ENCODE data around the gene TNFRSF21. TPM values are rescaled to one million over a fixed set of nuclear protein-coding genes. Genes with fewer than 3 reads are reported as not detected.

TNFRSF21 gene
- total and polyA plus RNA-seq, 2 donors from 2014 or later: 40.3 to 45.5 TPM

GRCh38 chr6:47256361-47256760 lies 53.3 kb downstream of the TNFRSF21 start:
- intact Hi-C loops (cut with DNase I): no loop called here
- no peak for FAIRE-seq

DNA sequence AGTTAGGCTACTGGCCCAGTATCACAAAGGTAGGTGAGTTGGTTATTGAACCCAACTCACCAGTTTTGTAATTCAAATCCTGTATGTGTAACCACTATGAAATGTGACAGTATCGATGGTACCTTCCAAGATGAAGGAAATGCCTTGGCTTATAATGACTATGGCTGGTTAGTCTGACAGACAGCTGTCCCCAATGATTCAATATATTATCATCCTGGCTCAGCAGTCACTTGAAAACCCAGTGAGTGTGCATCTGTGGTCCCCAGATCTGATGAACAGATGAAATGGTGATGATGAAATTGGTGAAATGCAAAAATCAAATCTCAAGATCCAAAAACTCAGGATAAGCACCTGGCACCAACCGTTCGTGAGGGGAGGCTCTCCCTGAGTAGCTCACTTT lies 54.8 kb downstream of the TNFRSF21 start:
- FAIRE-seq (no peak), DNase-seq (no peak)
- H3K4me1 ChIP-seq (ENCODE audit: control insufficient read depth in 2 of 3, insufficient read depth in 2 of 3, low read depth in 1 of 3, low read length in 3 of 3): peaks cover 0 to 3% (median 0%) of the 10 kb centered on the region in 3 donors
- H3K27me3 ChIP-seq (ENCODE audit: control insufficient read depth, insufficient read depth, low read length): no peaks in the 10 kb centered on the region
- H3K36me3 ChIP-seq (ENCODE audit: control insufficient read depth in 2 of 3, insufficient read depth in 3 of 3, low read length in 3 of 3): peaks cover 0 to 14% (median 3%) of the 10 kb centered on the region in 3 donors
- H3K27ac ChIP-seq (ENCODE audit: low read depth in 2 of 2, low read length in 2 of 2): no peak overlapping the region
- intact Hi-C loops (cut with DNase I): no loop called here
- H3K9ac ChIP-seq (ENCODE audit: low read length in 3 of 3): no peak overlapping the region
- H3K4me3 ChIP-seq (ENCODE audit: low read length in 3 of 3): no peak overlapping the region
- TF ChIP-seq CTCF (IDR thresholded peaks at IDR 0.05; ENCODE audit: borderline replicate concordance, extremely low read depth, insufficient read depth): no peak
- no peaks in the 10 kb centered on the region for H3K9me3 ChIP-seq (ENCODE audit: control insufficient read depth in 2 of 3, insufficient read depth in 1 of 3, low read length in 3 of 3)

More at GRCh38 chr6:47256361-47256760, 53.3 kb downstream of the TNFRSF21 start:
- Histone ChIP-seq H3K9ac (ENCODE audit: low read length in 3 of 3) (no peak overlapping the region), H3K4me1 (ENCODE audit: control insufficient read depth in 2 of 3, insufficient read depth in 2 of 3, low read depth in 1 of 3, low read length in 3 of 3) (no peaks in the 10 kb centered on the region), H3K9me3 (ENCODE audit: control insufficient read depth in 2 of 3, insufficient read depth in 1 of 3, low read length in 3 of 3) (no peaks in the 10 kb centered on the region), H3K27me3 (ENCODE audit: control insufficient read depth, insufficient read depth, low read length) (no peaks in the 10 kb centered on the region), H3K27ac (ENCODE audit: low read depth in 2 of 2, low read length in 2 of 2) (no peak overlapping the region), H3K36me3 (ENCODE audit: control insufficient read depth in 2 of 3, insufficient read depth in 3 of 3, low read length in 3 of 3) (peaks cover 0 to 18% (median 5%) of the 10 kb centered on the region in 3 donors), H3K4me3 (ENCODE audit: low read length in 3 of 3) (no peak overlapping the region)
- no peak for DNase-seq
- no peak for TF ChIP-seq CTCF (IDR thresholded peaks at IDR 0.05; ENCODE audit: borderline replicate concordance, extremely low read depth, insufficient read depth)

DNA sequence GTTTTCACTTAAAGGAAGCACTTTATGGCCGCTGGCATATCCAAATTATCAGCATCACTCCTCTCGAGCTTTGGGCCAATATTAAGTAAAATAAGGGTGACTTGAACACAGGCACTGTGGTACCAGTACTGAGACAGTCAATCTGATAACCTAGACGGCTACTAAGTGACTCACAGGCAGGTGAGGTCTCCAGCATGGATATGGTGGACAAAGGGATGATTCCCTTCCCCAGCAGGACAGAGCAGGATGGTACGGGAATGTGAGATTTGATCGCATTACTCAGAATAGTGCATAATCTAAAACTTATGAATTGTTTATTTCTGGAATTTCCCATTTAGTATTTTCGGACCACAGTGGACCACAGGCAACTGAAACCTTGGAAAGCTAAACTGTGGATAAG lies 55.7 kb downstream of the TNFRSF21 start:
- Histone ChIP-seq H3K4me1 (ENCODE audit: control insufficient read depth in 2 of 3, insufficient read depth in 2 of 3, low read depth in 1 of 3, low read length in 3 of 3) (peaks cover 0 to 3% (median 0%) of the 10 kb centered on the region in 3 donors), H3K4me3 (ENCODE audit: low read length in 3 of 3) (no peak overlapping the region), H3K9me3 (ENCODE audit: control insufficient read depth in 2 of 3, insufficient read depth in 1 of 3, low read length in 3 of 3) (no peaks in the 10 kb centered on the region), H3K27me3 (ENCODE audit: control insufficient read depth, insufficient read depth, low read length) (no peaks in the 10 kb centered on the region), H3K9ac (ENCODE audit: low read length in 3 of 3) (no peak overlapping the region), H3K36me3 (ENCODE audit: control insufficient read depth in 2 of 3, insufficient read depth in 3 of 3, low read length in 3 of 3) (peaks cover 0 to 14% (median 3%) of the 10 kb centered on the region in 3 donors), H3K27ac (ENCODE audit: low read depth in 2 of 2, low read length in 2 of 2) (no peak overlapping the region)
- intact Hi-C loops (cut with DNase I): no loop called here
- FAIRE-seq (no peak), DNase-seq (no peak)
- no peak for TF ChIP-seq CTCF (IDR thresholded peaks at IDR 0.05; ENCODE audit: borderline replicate concordance, extremely low read depth, insufficient read depth)

DNA sequence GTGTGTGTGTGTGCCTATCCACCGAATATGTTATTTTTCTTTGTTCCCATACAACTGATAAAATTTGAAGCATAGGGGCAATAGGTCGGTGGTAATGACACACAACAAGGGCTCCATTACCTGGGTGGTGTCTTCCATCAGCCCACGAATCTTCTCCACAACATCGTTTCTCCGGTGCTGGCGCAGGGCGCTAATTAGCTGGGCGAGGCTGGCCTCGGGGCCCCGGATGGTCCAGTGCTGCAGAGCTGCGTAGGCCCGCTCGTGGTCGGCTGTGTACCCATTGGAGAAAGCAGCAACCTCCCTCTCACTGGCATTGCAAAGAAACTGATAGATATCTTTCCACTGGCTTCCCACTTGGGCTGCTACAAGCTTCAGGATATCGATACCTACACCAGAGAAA lies 56.6 kb downstream of the TNFRSF21 start:
- H3K27ac ChIP-seq (ENCODE audit: low read depth in 2 of 2, low read length in 2 of 2): no peak overlapping the region
- no peak overlapping the region for H3K4me3 ChIP-seq (ENCODE audit: low read length in 3 of 3)
- peaks cover 0 to 11% (median 6%) of the 10 kb centered on the region in 3 donors for H3K4me1 ChIP-seq (ENCODE audit: control insufficient read depth in 2 of 3, insufficient read depth in 2 of 3, low read depth in 1 of 3, low read length in 3 of 3)
- FAIRE-seq (no peak), DNase-seq (no peak)
- no peaks in the 10 kb centered on the region for H3K27me3 ChIP-seq (ENCODE audit: control insufficient read depth, insufficient read depth, low read length)
- TF ChIP-seq CTCF (IDR thresholded peaks at IDR 0.05; ENCODE audit: borderline replicate concordance, extremely low read depth, insufficient read depth): no peak
- no peak overlapping the region for H3K9ac ChIP-seq (ENCODE audit: low read length in 3 of 3)
- intact Hi-C loops (cut with DNase I): no loop called here
- no peaks in the 10 kb centered on the region for H3K9me3 ChIP-seq (ENCODE audit: control insufficient read depth in 2 of 3, insufficient read depth in 1 of 3, low read length in 3 of 3)
- H3K36me3 ChIP-seq (ENCODE audit: control insufficient read depth in 2 of 3, insufficient read depth in 3 of 3, low read length in 3 of 3): peaks cover 0 to 20% (median 3%) of the 10 kb centered on the region in 3 donors

Data from kidney (tissue), 14 donors.